GM12892 (cell line): ENCODE data around the gene TMOD2.

Experiments used
- POLR2A ChIP-seq: IDR thresholded peaks from 2 replicates; pipeline ENCODE4 v1.6.1; 2011; ENCODE audit warnings: low read depth, low read length, control low read depth
- TAF1 ChIP-seq: IDR thresholded peaks from 2 replicates; pipeline ENCODE4 v1.6.1; 2011; ENCODE audit warnings: low read depth, mild to moderate bottlenecking, control low read depth, low read length, borderline replicate concordance

DNA sequence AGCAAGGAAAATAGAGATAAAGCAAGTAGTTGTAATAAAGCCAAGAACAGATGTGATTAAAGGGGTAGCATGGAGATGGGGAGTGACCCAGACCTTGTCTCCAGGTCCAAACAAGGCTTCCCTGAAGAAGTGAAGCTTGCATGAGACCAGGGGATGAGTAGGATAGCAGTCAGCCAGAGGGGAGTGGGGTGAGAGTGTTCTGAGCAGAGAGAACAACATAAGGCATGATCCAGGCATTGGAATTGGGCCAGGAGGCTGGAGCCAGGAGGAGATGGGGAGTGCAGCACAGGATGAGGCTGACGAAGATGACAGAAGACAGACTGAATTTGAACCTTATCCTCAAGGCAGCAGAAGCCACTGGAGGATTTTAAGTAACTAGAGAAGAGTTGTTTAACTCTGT is 7.2 kb downstream of the TMOD2 start:
- TF ChIP-seq TAF1 (no peak), POLR2A (no peak)
